AG20443 (cell line): ENCODE measurements around the gene PPP2R2B.
"Not testable (repeated sequence)": the region's sequence is repeated elsewhere in the genome, so short reads cannot be mapped to it uniquely, and the experiment has no call there.

Experiments
- DNase-seq: peaks from one replicate; pipeline ENCODE4 v3.0.0; 2012; ENCODE audit warnings: low spot score, mixed read lengths

Gene PPP2R2B

DNA sequence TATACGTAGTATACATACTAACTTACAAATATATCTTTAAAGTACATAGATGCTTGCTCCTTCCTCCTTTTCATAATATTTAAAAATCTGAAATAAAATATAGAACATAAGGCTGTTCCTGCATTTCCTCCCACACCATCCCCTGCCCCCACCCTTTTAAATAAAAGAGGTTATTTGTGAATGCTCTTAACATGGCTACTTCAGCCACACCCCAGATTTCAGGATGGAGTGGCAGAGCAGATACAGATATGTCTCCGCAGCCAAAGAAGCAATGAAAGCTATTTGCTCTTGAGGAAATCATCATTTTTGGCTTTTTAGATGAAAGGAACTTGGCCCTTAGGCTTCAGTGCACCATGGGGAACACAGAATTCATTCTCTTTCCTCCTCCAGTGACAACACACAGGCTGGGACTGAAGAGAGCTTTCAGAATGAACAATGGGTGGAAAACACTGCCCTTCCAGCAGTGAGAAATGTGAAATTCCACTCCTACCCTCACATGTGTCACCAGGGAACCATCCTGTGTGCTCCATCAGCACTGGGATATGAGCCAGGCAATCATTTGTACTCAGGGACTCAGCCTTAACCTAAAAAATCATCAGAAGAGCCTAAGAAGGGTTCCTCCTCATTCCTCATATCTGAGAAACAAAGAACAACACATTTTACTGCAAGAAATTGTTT is 134.3 kb downstream of the PPP2R2B start:
- DNase-seq, result peak; percentile 62

DNA sequence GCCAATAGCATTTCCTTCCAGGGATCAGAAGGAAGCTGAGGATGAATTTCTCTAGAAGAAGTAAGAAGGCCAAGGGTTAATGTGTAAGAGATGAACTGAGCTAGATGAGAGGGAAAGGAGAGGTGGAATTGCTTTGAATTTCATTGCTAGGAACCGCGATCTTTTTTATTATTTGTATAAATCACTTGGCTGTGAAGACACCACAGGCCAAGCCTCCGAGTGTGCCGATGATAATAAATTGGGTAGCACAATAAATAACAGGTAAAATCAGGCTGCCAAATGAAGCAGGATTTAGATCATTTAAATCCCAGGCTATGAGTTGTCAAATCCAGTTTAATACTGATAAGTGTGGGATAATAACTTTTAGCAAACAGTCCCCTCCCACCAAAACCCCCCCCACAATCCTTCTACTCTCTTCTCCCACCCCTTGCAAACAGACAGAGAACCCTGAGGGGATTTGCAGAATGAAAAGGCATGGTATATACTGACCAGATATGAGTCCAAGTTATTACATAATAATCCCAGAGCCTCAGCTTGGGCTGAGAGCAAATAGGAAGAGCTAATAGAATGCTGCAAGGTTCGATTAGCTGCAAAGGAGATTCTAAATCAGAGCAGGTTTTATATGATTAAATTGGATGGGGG is 143.5 kb downstream of the PPP2R2B start:
- DNase-seq, result no peak

DNA sequence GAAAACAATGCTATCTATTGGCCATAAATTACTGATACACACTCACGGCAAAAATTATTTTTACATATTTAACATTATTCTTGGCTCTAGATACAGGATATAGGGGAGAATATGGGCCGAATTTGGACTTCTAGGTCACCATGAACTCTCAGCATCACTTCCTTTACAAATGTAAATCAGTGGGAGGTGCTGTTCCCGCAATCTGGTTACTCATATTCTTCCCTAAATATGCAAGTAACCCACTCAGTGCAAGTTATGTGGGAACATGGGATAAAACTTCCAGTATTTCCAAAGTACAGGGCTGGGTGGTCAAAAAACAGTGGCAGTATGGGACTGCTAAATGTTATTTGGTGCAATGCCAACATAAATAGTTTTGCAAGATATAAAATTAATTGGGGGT is 145.6 kb downstream of the PPP2R2B start:
- no peak for DNase-seq

DNA sequence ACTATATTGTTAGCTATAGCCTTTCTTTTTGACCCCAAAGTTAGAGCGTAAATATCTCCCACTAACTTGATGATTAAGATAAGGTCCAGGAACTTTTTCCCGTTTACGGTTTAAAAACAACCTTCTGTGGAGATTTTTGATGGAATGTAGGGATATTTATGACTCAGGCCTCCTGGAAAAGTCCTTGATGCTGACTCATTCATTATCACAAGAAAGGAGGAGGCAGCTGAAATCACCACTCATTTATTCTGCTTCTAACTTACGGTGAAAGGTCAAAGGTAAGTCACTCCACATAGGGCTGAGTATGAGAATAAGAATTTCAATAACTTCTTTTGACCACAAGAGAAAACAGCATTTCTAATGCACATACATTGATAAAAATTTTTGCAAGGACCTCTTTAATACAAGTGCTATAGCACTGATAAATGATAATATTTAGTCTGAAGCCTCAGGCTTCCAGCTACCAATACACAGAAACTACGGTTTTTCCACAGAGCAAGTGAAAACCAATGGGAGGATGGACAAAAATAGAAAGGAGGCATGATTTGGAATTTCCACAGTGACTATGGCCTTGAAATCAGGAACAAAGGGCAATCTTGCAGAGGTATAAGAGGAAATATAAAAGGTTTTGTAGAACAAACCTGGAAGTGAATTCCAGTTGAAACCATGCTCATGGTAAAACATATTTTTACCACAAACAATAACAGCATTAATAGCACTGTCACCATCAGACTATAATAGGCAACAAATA is 146.5 kb downstream of the PPP2R2B start:
- DNase-seq, result peak; percentile 53

DNA sequence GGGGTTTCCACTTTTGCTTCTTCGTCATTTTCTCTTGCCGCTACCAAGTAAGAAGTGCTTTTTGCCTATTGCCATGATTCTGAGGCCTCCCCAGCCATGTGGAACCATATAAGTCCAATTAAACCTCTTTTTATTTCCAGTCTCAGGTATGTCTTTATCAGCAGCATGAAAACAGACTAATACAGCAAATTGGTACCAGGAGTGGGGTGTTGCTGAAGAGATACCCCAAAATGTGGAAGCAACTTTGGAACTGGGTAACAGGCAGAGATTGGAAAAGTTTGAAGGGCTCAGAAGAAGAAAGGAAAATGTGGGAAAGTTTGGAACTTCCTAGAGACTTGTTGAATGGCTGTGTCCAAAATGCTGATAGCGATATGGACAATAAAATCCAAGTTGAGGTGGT is 149.8 kb downstream of the PPP2R2B start:
- DNase-seq, result not testable (repeated sequence)

DNA sequence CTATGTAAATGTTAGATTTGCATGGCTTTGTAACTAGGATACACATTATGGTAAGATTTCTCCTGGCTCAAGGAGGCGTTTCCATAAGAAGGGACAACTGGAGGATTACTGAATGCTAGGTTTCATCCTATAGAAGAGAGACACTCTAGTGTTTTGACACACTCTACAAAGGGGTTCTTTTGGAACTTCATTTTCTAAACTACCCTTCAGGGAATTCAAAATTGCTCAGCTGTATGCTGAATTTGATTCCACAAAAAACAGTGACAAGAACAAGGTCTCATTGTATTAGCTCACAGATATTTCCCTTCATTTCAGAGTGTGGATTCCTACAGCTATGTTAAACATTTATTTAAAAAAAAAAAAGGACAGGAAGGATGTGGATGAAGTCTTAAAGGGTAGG is 151.7 kb downstream of the PPP2R2B start:
- DNase-seq, result no peak

DNA sequence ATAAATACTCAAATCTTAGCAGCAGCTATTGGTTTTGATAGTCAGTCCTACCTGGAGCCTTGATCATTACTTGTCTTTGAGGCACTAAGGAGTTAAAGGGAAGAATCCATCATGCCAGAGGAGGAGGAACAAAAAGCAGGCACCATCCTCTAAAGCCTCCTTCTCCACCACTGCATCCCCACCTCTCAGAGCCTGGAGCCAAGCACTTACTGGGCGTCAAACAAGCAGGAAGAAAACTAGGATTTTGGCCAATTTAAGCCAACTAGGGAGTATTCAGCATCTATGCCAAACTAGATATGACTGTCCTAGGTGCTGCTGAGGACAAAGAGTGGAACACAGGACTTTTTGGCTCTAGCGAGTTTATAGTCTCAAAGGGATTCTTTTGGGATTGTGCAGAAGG is 152.5 kb downstream of the PPP2R2B start:
- DNase-seq, result no peak

DNA sequence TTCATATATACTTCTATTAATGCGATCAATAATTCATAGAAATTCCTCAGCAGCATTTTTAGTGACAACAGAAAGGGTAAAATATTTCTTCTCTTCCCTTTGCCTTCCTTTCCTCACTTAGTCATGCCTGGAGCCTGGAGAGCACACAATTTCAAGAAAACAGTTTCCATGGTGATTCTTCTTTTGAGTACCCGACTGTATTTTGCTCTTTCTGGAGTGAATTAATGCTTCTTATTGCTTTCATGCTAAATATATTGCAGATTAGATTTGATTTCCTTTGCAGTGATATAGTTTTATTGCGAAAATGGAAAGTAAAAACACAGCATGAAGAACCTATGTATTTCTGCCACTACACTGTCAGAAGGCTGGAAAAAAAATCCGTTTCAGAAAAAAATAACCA is 153.5 kb downstream of the PPP2R2B start:
- peak; percentile 16 for DNase-seq

DNA sequence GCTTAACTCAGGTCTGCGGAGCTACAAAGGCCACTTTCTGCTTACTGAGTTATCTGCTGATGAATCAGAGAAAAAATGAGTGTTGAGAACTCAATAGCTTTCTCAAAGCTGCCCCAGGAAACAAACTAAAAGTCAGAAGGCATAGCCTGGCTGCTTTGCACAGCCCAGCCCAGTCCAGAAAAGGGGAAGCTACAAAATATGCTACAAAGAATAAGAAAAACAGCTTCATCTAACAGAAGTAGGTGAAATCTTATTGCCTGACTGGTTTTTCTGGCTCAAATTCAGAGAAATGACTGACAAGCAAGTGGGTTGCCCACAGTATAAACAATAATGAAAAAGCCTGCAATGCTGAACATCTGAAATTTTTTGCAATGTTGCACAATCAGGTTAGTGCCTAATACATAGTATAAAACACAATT is 156.2 kb downstream of the PPP2R2B start:
- no peak for DNase-seq

DNA sequence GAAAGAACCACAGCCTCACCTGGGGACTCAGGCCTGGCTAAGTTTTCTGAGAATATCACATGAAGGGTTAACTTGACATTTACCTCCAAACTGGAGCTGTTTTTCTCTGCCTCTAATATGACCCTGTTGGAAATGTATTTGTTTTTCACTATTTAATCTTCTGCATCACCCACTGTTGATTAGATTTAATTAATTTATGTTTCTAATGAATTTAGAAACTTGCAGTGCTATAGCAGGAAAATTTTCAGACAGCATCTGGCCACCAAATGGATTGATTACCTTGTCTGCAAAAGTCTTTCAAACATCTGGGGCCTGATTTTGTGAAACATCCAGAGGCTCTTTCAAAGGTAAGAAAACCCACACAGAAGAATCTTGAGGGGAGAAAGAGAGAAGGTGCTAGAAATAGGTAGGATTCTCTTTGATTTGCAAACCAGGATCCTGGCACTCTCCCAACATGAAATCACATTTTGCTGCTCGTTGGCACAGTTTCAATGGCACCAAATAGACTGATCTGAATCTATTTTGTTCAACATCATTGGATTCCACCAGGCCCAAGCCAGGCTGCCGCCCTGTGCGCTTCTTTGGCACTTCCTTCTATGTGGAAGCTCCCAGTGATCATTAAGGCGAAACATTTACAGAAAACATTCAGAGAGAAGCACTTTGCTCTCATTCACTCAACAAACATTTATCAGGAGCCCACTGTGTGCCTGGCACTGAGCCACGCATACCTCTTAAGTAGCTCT is 157.3 kb downstream of the PPP2R2B start:
- DNase-seq, result no peak

DNA sequence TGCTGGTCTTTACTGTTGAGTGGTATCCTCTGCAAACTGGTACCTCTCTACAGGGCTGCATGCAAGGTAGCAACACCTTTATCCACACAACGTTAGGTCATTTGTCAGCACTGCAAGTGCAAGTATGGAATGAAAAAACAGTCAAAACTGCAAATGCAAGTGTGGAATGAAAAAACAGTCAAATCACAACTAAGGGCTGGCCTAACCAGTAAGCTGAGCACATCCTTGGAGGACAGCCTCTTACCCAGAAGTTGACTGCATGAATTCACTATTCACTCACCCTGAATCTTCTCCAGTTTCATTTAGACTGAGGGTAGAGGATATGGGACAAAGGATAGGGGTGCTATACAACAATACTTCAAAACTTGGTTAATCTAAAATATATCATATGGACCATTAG is 158.4 kb downstream of the PPP2R2B start:
- no peak for DNase-seq

DNA sequence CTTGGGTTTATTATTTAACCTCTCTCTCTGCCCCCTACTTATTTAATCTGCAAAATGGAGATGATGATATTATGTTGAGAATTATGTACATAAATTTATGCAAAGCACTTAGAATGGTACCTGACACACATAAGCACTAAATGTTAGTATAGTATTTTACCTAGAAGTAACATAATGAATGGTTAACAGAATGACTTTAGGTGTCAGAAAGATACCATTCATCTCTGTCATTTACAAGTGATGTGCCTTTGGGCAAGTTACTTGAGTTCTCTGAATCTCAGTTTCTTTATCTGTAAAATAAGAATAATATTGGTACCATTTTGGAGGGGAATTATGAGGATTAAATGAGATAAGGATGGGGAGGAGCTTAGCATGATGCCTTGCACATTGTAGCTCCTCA is 159.4 kb downstream of the PPP2R2B start:
- no peak for DNase-seq

DNA sequence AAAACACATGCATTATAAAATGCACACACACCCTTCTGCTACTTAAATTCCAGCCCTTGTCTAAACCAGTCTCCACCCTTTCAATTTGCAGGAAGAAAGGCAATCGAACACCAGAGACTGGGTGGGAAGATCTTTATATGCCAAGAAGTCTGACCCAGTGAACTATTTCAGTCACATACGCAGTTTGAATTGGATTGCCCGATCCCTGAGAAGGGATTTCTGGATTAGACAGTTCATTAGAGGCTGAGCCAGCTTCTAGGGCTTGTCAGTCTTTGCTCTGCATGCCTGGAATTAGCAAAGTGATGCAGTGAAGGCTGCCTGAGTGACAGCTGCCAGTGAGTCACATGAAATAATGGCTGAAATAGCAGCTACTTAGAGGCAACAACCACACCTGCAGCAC is 159.9 kb downstream of the PPP2R2B start:
- DNase-seq, result no peak

DNA sequence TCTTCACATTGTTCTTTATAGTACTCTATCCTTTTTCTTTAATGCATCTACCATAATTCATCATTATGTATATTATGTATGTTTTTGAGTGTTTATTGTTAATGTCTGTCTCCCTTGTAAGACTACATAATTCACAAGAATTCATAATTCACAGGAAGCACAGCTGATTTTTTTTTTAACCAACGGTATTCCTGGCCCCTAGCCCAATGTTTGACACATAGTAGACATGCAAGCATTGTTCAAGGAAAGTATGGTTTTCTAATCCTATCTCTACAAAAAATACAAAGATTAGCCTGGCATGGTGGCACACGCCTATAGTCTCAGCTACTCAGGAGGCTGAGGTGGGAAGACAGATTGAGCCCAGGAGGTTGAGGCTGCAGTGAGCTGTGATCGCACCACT is 160.6 kb downstream of the PPP2R2B start:
- no peak for DNase-seq

DNA sequence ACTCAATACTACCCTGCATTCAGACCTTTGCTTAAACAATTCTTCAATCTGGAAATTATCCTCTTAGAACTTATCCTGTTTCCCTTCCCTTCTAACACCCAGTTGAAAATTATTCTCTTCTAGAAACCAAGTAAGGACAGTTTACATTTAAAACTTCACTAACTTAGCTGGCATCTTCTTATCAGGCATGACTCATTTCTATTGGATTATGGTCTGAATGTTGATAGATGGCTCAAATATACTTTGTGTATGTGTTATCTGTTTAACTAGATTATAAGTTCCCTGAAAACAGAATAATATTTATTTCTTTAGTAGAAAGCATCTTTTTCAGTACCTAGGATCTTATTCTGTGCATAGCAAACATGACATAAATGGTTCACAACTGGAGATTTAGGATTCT is 161.9 kb downstream of the PPP2R2B start:
- DNase-seq, result no peak

DNA sequence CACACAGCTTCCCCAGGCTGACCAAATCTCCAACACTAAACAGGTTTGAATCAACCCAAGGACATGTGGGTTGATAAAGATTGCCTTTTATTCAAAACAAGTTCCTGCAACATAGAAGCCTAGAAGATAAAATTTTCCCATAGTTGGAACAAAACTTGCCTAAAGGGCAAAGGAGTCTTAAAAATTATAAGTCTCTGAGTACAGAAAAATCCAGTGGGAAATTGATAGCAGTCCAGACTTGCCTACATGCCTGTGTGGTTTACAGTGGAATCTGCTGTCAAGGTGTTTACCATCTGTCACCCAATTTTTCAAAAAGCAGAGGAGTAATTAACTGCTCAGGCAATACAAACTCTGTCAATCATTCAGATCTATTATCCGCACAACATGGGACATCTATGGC is 168.2 kb downstream of the PPP2R2B start:
- DNase-seq, result no peak

DNA sequence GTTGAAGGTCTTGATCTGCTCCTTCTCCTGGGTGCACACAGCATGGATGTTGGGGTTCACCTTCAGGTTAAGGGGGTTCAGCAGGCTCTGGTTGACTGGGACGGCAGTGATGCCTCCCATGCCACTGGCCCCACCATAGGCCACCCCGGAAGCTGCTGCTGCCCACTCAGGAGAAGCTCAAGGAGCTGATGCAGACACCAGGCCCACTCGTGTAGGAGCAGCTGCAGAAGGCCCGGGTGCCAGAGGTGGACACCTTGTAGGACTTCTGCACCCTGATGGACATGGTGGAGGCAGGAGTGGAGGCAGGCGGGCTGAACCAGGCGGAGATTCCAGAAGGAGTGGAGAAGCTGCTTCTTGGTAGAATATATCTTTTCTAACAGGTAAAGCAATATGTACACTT is 171.2 kb downstream of the PPP2R2B start:
- DNase-seq, result no peak

DNA sequence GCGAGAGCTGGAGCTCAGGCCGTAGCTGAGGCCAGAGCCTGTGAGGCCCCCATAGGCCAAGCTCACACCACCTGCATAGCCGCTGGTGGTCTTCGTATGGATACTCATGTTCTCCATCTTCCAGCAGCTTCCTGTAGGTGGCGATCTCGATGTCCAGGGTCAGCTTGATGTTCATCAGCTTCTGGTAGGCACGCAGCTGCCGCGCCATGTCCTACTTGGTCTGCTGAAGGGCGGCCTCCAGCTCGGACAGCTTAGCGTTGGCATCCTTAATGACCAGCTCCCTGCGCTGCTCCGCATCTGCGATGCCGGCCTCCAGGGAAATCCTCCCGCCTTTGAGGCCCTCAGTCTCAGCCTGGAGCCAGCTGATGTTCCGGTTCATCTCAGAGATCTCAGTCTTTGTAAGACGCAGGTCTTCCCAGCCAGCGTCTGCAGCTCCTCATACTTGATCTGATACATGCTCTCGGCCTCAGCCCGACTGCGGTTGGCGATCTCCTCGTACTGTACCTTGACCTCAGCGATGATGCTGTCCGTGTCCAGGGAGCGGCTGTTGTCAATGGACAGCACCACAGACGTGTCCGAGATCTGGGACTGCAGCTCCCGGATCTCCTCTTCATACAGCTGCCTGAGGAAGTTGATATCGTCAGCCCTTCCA is 172.1 kb downstream of the PPP2R2B start:
- no peak for DNase-seq

DNA sequence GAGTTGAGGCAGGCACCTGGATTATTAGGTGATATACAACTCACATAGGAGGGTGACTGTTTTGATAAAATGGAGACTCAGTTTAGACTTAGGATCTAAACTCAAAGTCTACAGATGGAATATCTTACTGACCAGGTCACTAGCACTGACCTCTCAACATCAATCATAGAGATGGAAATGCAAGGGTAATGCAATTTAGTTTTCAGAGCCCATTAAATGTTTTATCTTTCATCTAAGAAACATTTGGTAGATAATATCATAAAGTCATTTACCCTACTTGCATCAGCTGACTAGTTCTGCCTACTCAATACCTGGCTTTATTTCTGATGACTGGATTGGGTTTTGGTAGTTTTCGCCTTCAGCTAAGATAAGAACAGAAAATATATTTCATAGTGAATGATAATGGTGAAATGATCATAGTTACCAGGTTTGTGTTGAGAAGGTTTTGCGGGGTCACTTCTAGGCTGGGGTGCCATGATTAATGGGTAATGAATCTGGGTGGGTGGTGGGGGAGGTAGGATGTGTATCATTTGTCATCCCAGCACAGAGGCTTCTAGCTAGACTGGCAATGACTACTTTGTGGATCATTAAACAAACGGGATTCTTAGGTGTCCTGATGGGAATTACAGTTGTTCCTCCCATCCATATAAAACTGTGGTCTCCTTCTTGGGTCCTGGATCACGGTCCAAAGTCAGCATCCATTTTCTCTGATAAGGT is 173.4 kb downstream of the PPP2R2B start:
- DNase-seq, result no peak

DNA sequence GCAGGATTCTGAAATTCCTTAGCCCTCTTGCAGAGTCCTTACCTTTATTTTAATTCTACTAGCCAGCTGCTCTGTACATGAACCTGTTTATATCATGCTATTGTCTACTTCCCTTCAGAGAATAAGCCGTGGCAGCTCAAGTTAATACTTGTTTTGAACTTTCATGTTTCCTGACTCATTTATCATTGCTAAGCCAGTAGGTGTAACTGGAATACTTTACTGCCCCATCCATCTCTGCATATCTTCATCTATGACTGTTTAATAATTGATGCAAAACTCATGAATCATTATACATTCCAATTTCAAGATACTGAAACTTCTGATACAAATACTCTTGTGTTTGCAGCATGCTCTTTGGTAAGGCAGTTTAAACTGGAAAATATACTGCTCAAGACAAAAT is 174.7 kb downstream of the PPP2R2B start:
- no peak for DNase-seq

DNA sequence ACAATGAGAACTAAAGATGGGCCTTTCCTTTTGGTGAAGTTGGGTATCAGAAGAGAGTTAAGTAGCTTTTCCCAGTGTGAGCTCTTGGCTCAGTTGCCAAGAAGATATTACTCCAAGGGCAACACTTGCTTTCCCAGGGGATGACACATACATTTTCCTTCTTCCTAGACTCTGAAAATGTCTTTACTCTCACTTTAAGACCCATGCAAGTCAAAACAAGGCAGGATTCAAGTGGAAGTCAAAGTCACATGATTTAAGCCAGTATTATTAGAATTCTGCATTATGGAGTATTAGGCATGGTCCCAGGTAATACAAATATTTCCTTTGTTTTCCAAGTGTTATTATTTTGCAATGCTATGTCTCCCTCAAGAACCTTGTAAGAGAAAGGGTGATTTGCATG is 175.1 kb downstream of the PPP2R2B start:
- no peak for DNase-seq
